Measurements from ENCODE around the gene SLC9A3. TPM values are rescaled to one million over a fixed set of nuclear protein-coding genes. Genes with fewer than 3 reads are reported as not detected.

The SLC9A3 gene
- total RNA-seq, 4 donors from 2014 or later = 0.29 to 3.9 (median 2.6) TPM

GRCh38 chr5:478369-478981, 45.8 kb downstream of the SLC9A3 start:
- Histone ChIP-seq H3K27me3 (peaks cover 5 to 48% of the 10 kb centered on the region in 2 donors), H3K36me3 (no peaks in the 10 kb centered on the region), H3K4me1 (peaks cover 0 to 9% of the 10 kb centered on the region in 2 donors), H3K9me3 (no peaks in the 10 kb centered on the region), H3K27ac (no peak overlapping the region), H3K4me3 (no peak overlapping the region)
- intact Hi-C loops (cut with DNase I; ENCODE audit: low total_unique reads) = no loop called here
- TF ChIP-seq CTCF (IDR thresholded peaks at IDR 0.05) (no peak), POLR2A (IDR thresholded peaks at IDR 0.05) (no peak)
- no peak for DNase-seq

DNA sequence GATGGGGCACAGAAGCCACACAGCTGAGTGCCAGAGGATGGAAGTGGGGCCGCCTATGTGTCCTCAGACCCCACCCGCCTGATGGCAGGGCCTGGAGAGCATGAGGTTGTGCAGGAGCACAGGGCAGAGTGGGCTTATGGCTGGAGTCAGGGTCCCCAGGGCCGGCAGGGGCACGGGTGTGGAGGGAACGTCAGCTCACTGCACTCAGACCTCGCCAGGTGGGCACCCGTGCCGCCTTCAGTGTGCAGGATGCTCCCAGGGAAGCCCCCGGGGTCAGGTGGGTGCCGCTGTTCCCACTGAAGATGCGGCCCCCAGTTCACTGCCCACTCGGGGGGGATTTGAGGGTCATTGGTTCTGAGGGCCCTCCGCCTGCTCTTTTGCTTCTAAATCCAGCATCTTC, 46.4 kb downstream of the SLC9A3 start:
- intact Hi-C loops (cut with DNase I; ENCODE audit: low total_unique reads) = no loop called here
- no peaks in the 10 kb centered on the region for H3K36me3 ChIP-seq
- no peak overlapping the region for H3K4me3 ChIP-seq
- H3K27ac ChIP-seq = no peak overlapping the region
- peaks cover 5 to 48% of the 10 kb centered on the region in 2 donors for H3K27me3 ChIP-seq
- H3K4me1 ChIP-seq = peaks cover 0 to 9% of the 10 kb centered on the region in 2 donors
- TF ChIP-seq POLR2A (IDR thresholded peaks at IDR 0.05) (no peak), CTCF (IDR thresholded peaks at IDR 0.05) (no peak)
- no peak for DNase-seq
- H3K9me3 ChIP-seq = no peaks in the 10 kb centered on the region

- DNase-seq = no peak
- Histone ChIP-seq H3K4me3 (no peak overlapping the region), H3K4me1 (peaks cover 0 to 13% of the 10 kb centered on the region in 2 donors), H3K27ac (no peak overlapping the region), H3K27me3 (peaks cover 4 to 48% of the 10 kb centered on the region in 2 donors), H3K36me3 (no peaks in the 10 kb centered on the region), H3K9me3 (no peaks in the 10 kb centered on the region)
- intact Hi-C loops (cut with DNase I; ENCODE audit: low total_unique reads) = no loop called here
- TF ChIP-seq POLR2A (IDR thresholded peaks at IDR 0.05) = no peak
- no peak for TF ChIP-seq CTCF (IDR thresholded peaks at IDR 0.05)
These were observed 47.0 kb downstream of the SLC9A3 start for GRCh38 chr5:477247-477646.

DNA sequence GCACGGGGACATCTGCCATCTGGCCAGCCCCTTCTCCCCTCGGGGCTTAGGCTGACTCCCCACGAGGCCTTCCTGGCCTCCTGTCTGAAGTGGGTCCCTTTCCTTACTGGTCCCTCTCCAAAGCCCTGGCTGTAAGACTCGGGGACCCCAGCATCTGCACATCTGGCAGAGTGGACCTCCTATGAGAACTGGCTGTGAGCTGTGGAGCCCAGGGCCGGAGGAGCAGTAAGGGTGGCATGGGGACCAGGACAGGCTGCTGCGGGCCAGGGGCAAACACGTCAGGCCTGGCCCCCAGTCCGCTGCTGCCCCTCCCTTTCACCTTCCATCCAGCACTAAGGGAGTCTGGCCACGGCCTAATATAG, 47.5 kb downstream of the SLC9A3 start:
- no peak for DNase-seq
- intact Hi-C loops (cut with DNase I; ENCODE audit: low total_unique reads) = no loop called here
- H3K36me3 ChIP-seq = no peaks in the 10 kb centered on the region

More for the DNA sequence above, 47.5 kb downstream of the SLC9A3 start:
- TF ChIP-seq POLR2A (IDR thresholded peaks at IDR 0.05) (no peak), CTCF (IDR thresholded peaks at IDR 0.05) (no peak)
- H3K27ac ChIP-seq = no peak overlapping the region
- no peak overlapping the region for H3K4me3 ChIP-seq
- H3K9me3 ChIP-seq = no peaks in the 10 kb centered on the region
- peaks cover 0 to 48% of the 10 kb centered on the region in 2 donors for H3K27me3 ChIP-seq
- H3K4me1 ChIP-seq = peaks cover 0 to 17% of the 10 kb centered on the region in 2 donors

Measured in uterus (tissue), 4 donors.